ENCODE measurements around the gene TMEM243.

TMEM243 gene

GRCh38 chr7:87178320-87178719, 41.2 kb downstream of the TMEM243 start:
- TF ChIP-seq CTCF (IDR thresholded peaks at IDR 0.05; ENCODE audit: insufficient read depth, missing control alignments), result no peak
- DNase-seq (ENCODE audit: insufficient read length, low spot score) (no peak), FAIRE-seq (no peak)

- TF ChIP-seq CTCF (IDR thresholded peaks at IDR 0.05; ENCODE audit: insufficient read depth, missing control alignments), result no peak
- DNase-seq (ENCODE audit: insufficient read length, low spot score) (no peak), FAIRE-seq (no peak)
Measured at GRCh38 chr7:87173471-87173870, 46.1 kb downstream of the TMEM243 start.

- no peak for TF ChIP-seq CTCF (IDR thresholded peaks at IDR 0.05; ENCODE audit: insufficient read depth, missing control alignments)
- FAIRE-seq, result no peak
- no peak for DNase-seq (ENCODE audit: insufficient read length, low spot score)
Measured at GRCh38 chr7:87171282-87171934, 48.1 kb downstream of the TMEM243 start.

- TF ChIP-seq CTCF (IDR thresholded peaks at IDR 0.05; ENCODE audit: insufficient read depth, missing control alignments), result no peak
- no peak for FAIRE-seq
- no peak for DNase-seq (ENCODE audit: insufficient read length, low spot score)
Measured at GRCh38 chr7:87170828-87171227, 48.7 kb downstream of the TMEM243 start.

- DNase-seq (ENCODE audit: insufficient read length, low spot score) (no peak), FAIRE-seq (no peak)
- TF ChIP-seq CTCF (IDR thresholded peaks at IDR 0.05; ENCODE audit: insufficient read depth, missing control alignments), result no peak
Measured at GRCh38 chr7:87164433-87164832, 55.1 kb downstream of the TMEM243 start.

GRCh38 chr7:87159538-87159937, 60.0 kb downstream of the TMEM243 start:
- TF ChIP-seq CTCF (IDR thresholded peaks at IDR 0.05; ENCODE audit: insufficient read depth, missing control alignments), result no peak
- DNase-seq (ENCODE audit: insufficient read length, low spot score), result no peak
- FAIRE-seq, result no peak

GRCh38 chr7:87156709-87157108, 62.8 kb downstream of the TMEM243 start:
- TF ChIP-seq CTCF (IDR thresholded peaks at IDR 0.05; ENCODE audit: insufficient read depth, missing control alignments), result no peak
- DNase-seq (ENCODE audit: insufficient read length, low spot score), result no peak
- peak; percentile 6 for FAIRE-seq
